BLaER1 (cell line): Measurements from ENCODE around the gene BICD2.

ENCODE experiments used
- H3K27ac ChIP-seq: shearing (Covaris generic); formaldehyde crosslinking; 2 replicates; pipeline ENCODE4 v1.8.1; 2022
- H3K27me3 ChIP-seq: shearing (Covaris generic); formaldehyde crosslinking; 2 replicates; pipeline ENCODE4 v1.8.1; 2022
- H3K36me3 ChIP-seq: shearing (Covaris generic); formaldehyde crosslinking; 2 replicates; pipeline ENCODE4 v1.8.1; 2022
- H3K4me1 ChIP-seq: shearing (Covaris generic); formaldehyde crosslinking; 2 replicates; pipeline ENCODE4 v1.8.1; 2022
- H3K4me2 ChIP-seq: shearing (Covaris generic); formaldehyde crosslinking; 2 replicates; pipeline ENCODE4 v1.8.1; 2022
- H3K4me3 ChIP-seq: shearing (Covaris generic); formaldehyde crosslinking; 2 replicates; pipeline ENCODE4 v1.8.1; 2022
- H3K9ac ChIP-seq: shearing (Covaris generic); formaldehyde crosslinking; 2 replicates; pipeline ENCODE4 v1.8.1; 2022
- H3K9me3 ChIP-seq: shearing (Covaris generic); formaldehyde crosslinking; 2 replicates; pipeline ENCODE4 v1.8.1; 2022
- H4K20me1 ChIP-seq: shearing (Covaris generic); formaldehyde crosslinking; 2 replicates; pipeline ENCODE4 v1.8.1; 2022
- Cebpa-rat ChIP-seq: shearing (Covaris generic); IDR thresholded peaks from 2 replicates; pipeline ENCODE4 v1.8.1; 2022

The BICD2 gene

GRCh38 chr9:92749934-92750315, 14.7 kb downstream of the BICD2 start:
- Histone ChIP-seq H3K4me1 (peaks cover 68% of the 10 kb centered on the region), H3K9ac (peak overlapping the region; percentile 42; the same call in 1 of the 2 replicates), H3K4me3 (no peak overlapping the region), H3K9me3 (peaks cover 16% of the 10 kb centered on the region), H3K27ac (peak overlapping the region; percentile 47; the same call in 1 of the 2 replicates), H3K27me3 (no peaks in the 10 kb centered on the region), H3K4me2 (peak overlapping the region; percentile 56), H3K36me3 (peaks cover 28% of the 10 kb centered on the region), H4K20me1 (peaks cover 84% of the 10 kb centered on the region)
- no peak for TF ChIP-seq Cebpa-rat

GRCh38 chr9:92749071-92749933, 15.3 kb downstream of the BICD2 start:
- peak overlapping the region; percentile 56 for H3K4me2 ChIP-seq
- TF ChIP-seq Cebpa-rat: no peak
- no peaks in the 10 kb centered on the region for H3K27me3 ChIP-seq
- peaks cover 26% of the 10 kb centered on the region for H3K36me3 ChIP-seq
- peak overlapping the region; percentile 47 for H3K27ac ChIP-seq
- H3K9me3 ChIP-seq: peaks cover 10% of the 10 kb centered on the region
- peaks cover 90% of the 10 kb centered on the region for H4K20me1 ChIP-seq
- H3K4me3 ChIP-seq: no peak overlapping the region
- peak overlapping the region; percentile 42; the same call in 1 of the 2 replicates for H3K9ac ChIP-seq
- H3K4me1 ChIP-seq: peaks cover 73% of the 10 kb centered on the region

DNA sequence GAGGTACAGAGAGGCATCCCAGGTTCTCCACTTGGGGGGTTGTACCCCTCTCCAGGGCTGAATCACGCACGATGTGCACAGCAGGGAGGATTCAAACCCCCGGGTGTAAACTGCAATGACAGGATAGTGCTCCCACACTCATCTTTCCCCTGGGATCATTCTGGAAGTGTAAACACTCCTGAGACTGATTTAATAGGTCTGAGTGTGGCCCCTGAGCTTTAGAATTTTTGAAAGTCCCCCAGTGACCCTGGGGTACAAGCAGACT, 16.5 kb downstream of the BICD2 start:
- no peaks in the 10 kb centered on the region for H3K27me3 ChIP-seq
- peak overlapping the region; percentile 2; the same call in 1 of the 2 replicates for H3K4me2 ChIP-seq
- H3K9me3 ChIP-seq: no peaks in the 10 kb centered on the region
- no peak overlapping the region for H3K27ac ChIP-seq
- H4K20me1 ChIP-seq: peaks cover 100% of the 10 kb centered on the region
- no peak overlapping the region for H3K4me3 ChIP-seq
- TF ChIP-seq Cebpa-rat: no peak
- H3K4me1 ChIP-seq: peaks cover 73% of the 10 kb centered on the region
- no peak overlapping the region for H3K9ac ChIP-seq
- peaks cover 23% of the 10 kb centered on the region; the same call in 1 of the 2 replicates for H3K36me3 ChIP-seq

GRCh38 chr9:92747459-92748232, 17.0 kb downstream of the BICD2 start:
- H4K20me1 ChIP-seq: peaks cover 100% of the 10 kb centered on the region
- no peak for TF ChIP-seq Cebpa-rat
- H3K4me3 ChIP-seq: no peak overlapping the region
- no peaks in the 10 kb centered on the region for H3K27me3 ChIP-seq
- no peaks in the 10 kb centered on the region for H3K9me3 ChIP-seq
- H3K27ac ChIP-seq: 0 out of 2 replicates have a peak overlapping the region, but pooled peaks have one; percentile 14
- peaks cover 73% of the 10 kb centered on the region for H3K4me1 ChIP-seq
- no peak overlapping the region for H3K9ac ChIP-seq
- peaks cover 23% of the 10 kb centered on the region; the same call in 1 of the 2 replicates for H3K36me3 ChIP-seq
- H3K4me2 ChIP-seq: peak overlapping the region; percentile 2; the same call in 1 of the 2 replicates

DNA sequence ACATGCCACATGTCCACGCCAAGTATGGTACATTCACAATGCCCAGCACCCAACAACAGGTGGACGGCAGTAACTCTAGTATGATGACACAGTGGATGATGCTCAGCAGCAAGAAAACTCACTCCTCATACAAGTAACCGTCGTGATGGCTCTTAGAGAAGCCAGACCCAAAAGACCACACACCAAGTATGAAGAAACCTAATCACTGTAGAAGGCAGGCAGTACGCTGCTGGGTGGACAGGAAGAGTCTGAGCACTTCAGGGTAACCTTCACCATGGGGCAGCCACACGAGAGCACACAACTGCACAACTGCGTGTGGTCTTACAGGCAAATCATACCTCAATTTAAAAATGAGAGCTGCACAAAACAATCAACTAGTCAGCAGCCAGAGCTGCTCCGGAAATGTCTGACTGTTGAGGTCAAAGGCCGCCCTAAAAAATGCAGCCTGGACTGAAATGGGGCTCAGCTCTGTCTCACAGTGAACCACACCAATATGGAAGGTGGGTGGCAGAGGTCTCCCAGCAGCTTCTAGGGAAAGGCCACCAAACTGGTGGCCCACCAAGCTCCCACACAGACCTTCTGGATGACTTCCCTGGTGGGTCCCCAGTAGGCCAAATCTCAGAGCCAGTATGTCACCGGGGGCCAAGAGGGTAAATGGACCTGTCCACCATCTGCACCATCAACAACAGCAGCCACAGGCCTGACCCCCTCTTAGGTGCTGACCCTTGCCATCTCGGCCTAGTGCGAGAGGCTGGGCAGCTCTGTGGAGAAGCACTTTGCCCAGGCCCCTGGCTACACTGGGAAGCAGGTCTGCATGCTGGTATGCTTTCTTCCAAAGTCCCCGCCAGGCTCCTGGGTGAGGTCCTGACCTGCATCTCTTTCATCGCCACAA, 17.8 kb downstream of the BICD2 start:
- TF ChIP-seq Cebpa-rat: no peak
- Histone ChIP-seq H3K36me3 (peaks cover 16% of the 10 kb centered on the region; the same call in 1 of the 2 replicates), H4K20me1 (peaks cover 99% of the 10 kb centered on the region), H3K4me3 (no peak overlapping the region), H3K4me1 (peaks cover 74% of the 10 kb centered on the region), H3K9me3 (no peaks in the 10 kb centered on the region), H3K27ac (0 out of 2 replicates have a peak overlapping the region, but pooled peaks have one; percentile 14), H3K4me2 (0 out of 2 replicates have a peak overlapping the region, but pooled peaks have one; percentile 76), H3K27me3 (no peaks in the 10 kb centered on the region), H3K9ac (no peak overlapping the region)

- Histone ChIP-seq H3K9me3 (no peaks in the 10 kb centered on the region), H3K36me3 (peaks cover 11% of the 10 kb centered on the region; the same call in 1 of the 2 replicates), H3K4me2 (peak overlapping the region; percentile 76), H4K20me1 (peaks cover 96% of the 10 kb centered on the region), H3K4me1 (peaks cover 84% of the 10 kb centered on the region), H3K4me3 (no peak overlapping the region), H3K9ac (peak overlapping the region; percentile 21; the same call in 1 of the 2 replicates), H3K27ac (peak overlapping the region; percentile 49), H3K27me3 (no peaks in the 10 kb centered on the region)
- no peak for TF ChIP-seq Cebpa-rat
Observed at GRCh38 chr9:92745881-92746280, 18.8 kb downstream of the BICD2 start.

- H3K4me2 ChIP-seq: peak overlapping the region; percentile 76
- H3K9me3 ChIP-seq: no peaks in the 10 kb centered on the region
- peaks cover 94% of the 10 kb centered on the region for H4K20me1 ChIP-seq
- peaks cover 87% of the 10 kb centered on the region for H3K4me1 ChIP-seq
- peak overlapping the region; percentile 21; the same call in 1 of the 2 replicates for H3K9ac ChIP-seq
- H3K27ac ChIP-seq: peak overlapping the region; percentile 49
- no peaks in the 10 kb centered on the region for H3K27me3 ChIP-seq
- H3K4me3 ChIP-seq: no peak overlapping the region
- no peak for TF ChIP-seq Cebpa-rat
- peaks cover 11% of the 10 kb centered on the region; the same call in 1 of the 2 replicates for H3K36me3 ChIP-seq
Observed at GRCh38 chr9:92745331-92745730, 19.3 kb downstream of the BICD2 start.

DNA sequence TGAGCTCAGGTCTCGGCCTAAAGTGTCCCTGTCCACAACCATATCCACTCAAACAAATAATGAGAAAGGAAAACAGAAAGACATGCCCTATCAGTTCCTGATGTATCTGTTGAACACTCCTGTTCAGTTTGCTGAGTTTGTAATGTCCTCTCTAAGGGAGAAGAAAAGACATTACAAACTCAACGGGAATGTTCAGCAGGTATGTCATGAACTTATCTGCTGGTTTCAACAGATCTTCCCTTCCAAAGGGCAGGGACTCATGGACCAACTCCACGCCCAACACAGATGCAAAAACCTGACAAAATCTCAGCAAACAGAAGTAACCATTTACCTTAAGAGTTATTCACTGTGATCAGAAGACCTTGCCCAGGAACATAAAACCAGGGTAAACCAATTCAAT, 23.7 kb downstream of the BICD2 start:
- TF ChIP-seq Cebpa-rat: no peak
- Histone ChIP-seq H3K4me2 (peak overlapping the region; percentile 73), H3K27me3 (no peaks in the 10 kb centered on the region), H3K27ac (peak overlapping the region; percentile 65), H3K9me3 (no peaks in the 10 kb centered on the region), H3K4me1 (peaks cover 73% of the 10 kb centered on the region), H4K20me1 (peaks cover 93% of the 10 kb centered on the region), H3K4me3 (no peak overlapping the region), H3K9ac (peak overlapping the region; percentile 51; the same call in 1 of the 2 replicates), H3K36me3 (peaks cover 14% of the 10 kb centered on the region; the same call in 1 of the 2 replicates)

DNA sequence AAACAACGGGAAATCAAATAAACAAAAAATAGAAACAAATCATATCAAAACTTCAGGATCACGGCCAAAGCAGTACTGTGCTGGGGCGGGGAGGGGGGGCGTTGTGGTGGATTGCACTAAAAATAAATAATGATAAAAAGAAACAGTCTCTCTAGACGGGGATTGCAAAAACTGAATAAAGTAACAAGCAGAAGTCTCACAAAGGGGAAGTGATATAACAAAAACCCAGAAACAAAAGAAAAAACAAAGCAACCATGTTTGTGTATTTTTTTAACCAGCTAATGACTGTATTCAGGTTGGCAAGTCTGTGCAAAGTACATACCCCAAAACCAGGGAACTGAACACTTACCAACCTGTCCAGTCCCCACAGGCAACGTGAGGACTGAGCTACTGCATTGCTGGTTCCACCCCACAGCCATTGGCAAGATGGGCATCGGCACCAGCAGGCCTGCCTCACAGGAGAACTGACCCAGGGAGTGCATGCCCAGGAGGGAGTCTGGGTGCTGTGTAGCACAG, 24.1 kb downstream of the BICD2 start:
- Histone ChIP-seq H3K4me2 (peak overlapping the region; percentile 73), H3K4me1 (peaks cover 73% of the 10 kb centered on the region), H3K4me3 (no peak overlapping the region), H3K27me3 (no peaks in the 10 kb centered on the region), H3K27ac (peak overlapping the region; percentile 65), H4K20me1 (peaks cover 93% of the 10 kb centered on the region), H3K9ac (peak overlapping the region; percentile 51), H3K36me3 (peaks cover 14% of the 10 kb centered on the region; the same call in 1 of the 2 replicates), H3K9me3 (no peaks in the 10 kb centered on the region)
- TF ChIP-seq Cebpa-rat: no peak
